Fibroblast of pulmonary artery (primary cell): ENCODE data around the gene JSRP1.

ENCODE experiments used
- DNase-seq: peaks from one replicate; pipeline ENCODE4 v3.0.0-alpha.2; 2010; ENCODE audit warnings: low read depth
- H3K4me3 ChIP-seq: replicated peaks from 2 replicates; pipeline ENCODE4 v1.5.1; 2011; ENCODE audit warnings: low read depth, mild to moderate bottlenecking, control low read depth, low read length, moderate library complexity
- TF ChIP-seq, protein P1 (sequence below): IDR thresholded peaks from 2 replicates; pipeline ENCODE4 v1.5.1; 2011; ENCODE audit warnings: mild to moderate bottlenecking, control low read depth, low read length, inconsistent platforms; ENCODE audit errors: missing control alignments

Gene JSRP1

DNA sequence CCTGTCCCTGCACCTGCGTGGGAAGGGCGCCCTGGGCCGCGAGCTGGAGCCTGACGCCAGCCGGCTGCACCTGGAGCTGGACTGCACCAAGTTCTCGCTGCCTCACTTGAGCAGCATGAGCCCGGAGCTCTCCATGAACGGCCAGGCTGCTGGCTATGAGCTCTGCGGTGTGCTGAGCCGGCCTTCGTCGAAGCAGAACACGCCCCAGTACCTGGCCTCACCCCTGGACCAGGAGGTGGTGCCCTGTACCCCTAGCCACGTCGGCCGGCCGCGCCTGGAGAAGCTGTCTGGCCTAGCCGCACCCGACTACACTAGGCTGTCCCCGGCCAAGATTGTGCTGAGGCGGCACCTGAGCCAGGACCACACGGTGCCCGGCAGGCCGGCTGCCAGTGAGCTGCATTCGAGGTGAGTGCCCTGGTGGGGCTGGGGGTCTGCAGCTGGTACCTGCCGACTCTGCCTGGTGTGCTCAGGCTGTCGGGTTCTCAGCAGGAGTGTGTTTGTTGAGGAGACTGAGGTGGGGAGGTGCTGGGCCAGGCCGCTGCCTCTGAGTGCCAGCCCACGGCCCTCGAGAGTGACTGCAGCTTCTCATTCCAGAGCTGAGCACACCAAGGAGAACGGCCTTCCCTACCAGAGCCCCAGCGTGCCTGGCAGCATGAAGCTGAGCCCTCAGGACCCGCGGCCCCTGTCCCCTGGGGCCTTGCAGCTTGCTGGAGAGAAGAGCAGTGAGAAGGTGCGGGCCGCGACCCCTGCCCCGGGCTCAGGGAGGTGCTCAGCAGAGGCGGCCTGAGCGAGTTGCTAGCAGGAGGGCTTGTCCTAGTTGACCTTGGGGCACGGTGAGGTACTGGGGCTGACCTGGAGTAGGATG, 39.6 kb downstream of the JSRP1 start:
- H3K4me3 ChIP-seq: no peak overlapping the region
- TF ChIP-seq, protein P1, sequence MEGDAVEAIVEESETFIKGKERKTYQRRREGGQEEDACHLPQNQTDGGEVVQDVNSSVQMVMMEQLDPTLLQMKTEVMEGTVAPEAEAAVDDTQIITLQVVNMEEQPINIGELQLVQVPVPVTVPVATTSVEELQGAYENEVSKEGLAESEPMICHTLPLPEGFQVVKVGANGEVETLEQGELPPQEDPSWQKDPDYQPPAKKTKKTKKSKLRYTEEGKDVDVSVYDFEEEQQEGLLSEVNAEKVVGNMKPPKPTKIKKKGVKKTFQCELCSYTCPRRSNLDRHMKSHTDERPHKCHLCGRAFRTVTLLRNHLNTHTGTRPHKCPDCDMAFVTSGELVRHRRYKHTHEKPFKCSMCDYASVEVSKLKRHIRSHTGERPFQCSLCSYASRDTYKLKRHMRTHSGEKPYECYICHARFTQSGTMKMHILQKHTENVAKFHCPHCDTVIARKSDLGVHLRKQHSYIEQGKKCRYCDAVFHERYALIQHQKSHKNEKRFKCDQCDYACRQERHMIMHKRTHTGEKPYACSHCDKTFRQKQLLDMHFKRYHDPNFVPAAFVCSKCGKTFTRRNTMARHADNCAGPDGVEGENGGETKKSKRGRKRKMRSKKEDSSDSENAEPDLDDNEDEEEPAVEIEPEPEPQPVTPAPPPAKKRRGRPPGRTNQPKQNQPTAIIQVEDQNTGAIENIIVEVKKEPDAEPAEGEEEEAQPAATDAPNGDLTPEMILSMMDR: no peak
- no peak for DNase-seq

DNA sequence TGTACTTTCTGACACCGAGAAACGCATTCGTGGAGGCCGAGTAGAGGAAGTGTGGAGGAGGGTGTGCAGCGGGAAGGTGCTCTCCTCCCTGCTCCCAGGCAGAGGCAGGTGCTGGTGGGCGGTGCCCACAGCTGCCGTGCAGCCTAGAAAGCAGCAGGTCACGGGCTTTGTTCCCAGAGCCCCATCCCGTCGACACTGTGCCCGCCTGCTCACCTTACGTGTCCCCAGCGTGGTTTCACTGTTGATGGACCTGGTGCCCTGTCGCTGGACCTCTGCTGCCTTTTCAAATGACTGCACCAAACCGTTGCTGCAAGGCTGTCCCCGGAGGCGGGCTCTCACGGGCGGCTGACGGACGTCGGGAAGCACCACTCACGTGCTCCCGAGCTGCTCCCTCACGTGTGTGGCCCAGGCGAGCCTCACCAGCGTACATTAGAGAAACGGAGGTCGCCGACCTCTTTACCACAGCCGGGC, 40.9 kb downstream of the JSRP1 start:
- no peak overlapping the region for H3K4me3 ChIP-seq
- TF ChIP-seq, protein P1: no peak
- no peak for DNase-seq

DNA sequence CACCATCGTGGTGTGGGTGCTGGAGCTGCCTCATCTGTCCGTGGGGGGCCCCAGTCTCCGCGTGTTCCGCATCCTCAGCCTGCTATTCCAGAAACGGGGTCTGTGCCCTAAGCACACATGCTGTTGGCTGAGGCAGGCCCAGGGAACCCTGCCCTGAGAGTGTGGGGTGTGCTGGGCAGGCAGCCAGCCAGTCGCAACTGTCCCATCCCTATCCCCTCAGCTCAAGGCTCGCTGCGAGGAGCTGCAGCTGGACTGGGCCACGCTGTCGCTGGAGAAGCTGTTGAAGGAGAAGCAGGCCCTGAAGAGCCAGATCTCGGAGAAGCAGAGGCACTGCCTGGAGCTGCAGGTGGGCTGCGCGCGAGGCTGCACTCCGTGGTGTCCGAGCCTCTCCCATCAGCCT, 42.0 kb downstream of the JSRP1 start:
- H3K4me3 ChIP-seq: no peak overlapping the region
- no peak for DNase-seq
- TF ChIP-seq, protein P1: no peak

DNA sequence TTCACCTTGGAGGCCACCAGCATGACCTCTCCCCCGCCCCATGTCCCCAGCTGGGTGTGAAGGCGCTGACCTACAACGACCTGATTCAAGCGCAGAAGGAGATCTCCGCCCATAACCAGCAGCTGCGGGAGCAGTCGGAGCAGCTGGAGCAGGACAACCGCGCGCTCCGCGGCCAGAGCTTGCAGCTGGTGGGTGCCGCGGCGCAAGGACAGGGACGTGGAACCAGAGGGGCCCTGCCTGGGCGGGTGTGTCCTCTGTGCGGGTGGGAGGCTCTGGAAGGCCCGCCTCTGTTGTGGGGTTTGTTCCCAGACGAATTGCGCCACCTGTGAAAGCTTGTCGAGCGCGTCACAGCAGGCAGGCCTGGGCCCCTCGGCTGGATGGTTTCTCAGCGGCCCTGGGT, 42.4 kb downstream of the JSRP1 start:
- DNase-seq: no peak
- TF ChIP-seq, protein P1: no peak
- no peak overlapping the region for H3K4me3 ChIP-seq

DNA sequence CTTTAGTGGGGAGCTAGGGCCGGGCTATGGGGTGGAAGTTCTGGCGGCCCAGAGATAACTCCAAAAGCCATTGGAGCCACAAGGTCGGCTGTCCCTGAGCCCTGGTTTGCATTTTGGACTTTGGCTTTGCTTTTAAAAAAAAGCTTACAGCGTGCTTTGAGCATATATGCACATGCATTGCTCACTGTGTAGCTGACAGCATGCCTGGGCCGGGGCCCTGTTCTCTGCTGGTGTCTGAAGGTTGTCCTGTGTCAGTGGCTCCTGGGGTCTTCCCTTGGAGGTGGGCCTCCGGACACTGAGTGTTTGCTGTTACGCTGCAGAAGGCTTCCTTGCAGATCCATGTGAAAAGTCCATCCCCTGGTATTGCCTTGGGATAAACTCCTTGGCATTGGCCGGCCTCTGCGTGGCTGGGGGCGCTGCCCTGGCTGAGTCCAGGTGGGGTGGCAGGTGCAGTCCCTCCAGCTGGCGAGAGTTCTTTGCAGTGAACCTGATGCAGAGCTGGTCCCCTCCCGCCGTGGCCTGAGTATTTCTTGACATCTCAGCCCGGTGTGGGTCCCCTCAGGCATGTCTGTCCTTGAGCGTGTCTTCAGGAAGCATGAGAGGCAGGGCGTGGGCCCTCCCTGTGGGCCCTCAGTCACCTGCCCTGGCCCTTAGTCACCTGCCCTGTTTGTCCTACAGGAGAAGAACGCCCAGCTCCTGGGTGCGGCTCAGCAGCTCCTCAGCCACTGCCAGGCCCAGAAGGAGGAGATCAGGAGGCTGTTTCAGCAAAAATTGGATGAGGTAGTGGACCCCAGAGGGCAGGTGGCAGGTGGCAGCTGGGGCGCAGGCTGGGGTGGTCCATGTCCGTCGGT, 43.1 kb downstream of the JSRP1 start:
- no peak for DNase-seq
- H3K4me3 ChIP-seq: no peak overlapping the region
- TF ChIP-seq, protein P1: no peak

DNA sequence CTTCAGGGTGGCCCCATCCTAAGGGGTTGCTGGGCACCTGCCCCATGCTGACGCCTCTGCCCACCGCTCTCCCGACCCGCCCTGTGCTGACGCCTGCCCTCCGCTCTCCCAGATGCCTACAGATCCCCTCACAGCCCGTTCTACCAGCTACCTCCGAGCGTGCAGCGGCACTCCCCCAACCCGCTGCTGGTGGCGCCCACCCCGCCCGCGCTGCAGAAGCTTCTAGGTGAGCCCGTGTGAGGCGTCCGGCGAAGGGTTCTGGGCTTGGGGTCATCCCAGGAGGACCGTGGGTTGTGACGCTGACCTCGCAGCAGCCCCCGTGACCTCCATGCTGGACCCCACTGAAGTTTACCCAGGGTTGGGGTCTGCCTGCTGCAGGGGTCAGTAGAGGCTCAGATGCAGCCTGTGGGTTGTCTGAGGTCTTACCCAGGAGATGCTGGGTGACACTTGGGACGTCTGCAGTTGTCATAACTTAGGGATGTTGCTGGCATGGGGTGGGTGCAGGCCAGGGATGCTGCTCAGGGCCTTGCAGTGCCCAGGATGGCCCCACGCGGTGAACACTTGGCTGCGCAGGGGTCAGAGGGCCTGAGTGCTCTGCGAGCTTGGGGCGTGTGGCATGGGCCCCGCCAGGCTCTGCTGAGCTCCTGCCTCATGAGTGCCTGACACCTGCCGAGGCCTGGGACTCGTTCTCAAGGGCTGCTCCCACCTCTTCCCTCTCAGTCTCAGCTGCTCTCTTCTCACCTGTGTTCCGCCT, 45.1 kb downstream of the JSRP1 start:
- TF ChIP-seq, protein P1: no peak
- DNase-seq: no peak
- H3K4me3 ChIP-seq: no peak overlapping the region
